ENCODE measurements around the gene PC. TPM values are rescaled to one million over a fixed set of nuclear protein-coding genes. Genes with fewer than 3 reads are reported as not detected.
A peak's percentile ranks its signal among the peaks of the same experiment; 100 is the strongest.

The PC gene
- polyA plus RNA-seq, 2 of the 4 experiments (the other 2 are of a cell fraction), result 14.2 to 45.9 TPM

GRCh38 chr11:66974724-66975404, 16.7 kb upstream of the PC start, which contains the start of gene C11orf86:
Gene C11orf86 (plus strand): TSS chr11:66975304. CDS start chr11:66975363, 59 bp downstream.
- 30% methylated on average over 10 of the region's 10 CpGs for WGBS (ENCODE audit: missing lambda C conversion rate)
- no peak for FAIRE-seq
- peak; percentile 55 to 57 for ATAC-seq
- peaks cover 70% of the 10 kb centered on the region for H3K4me1 ChIP-seq
- peak within 1 kb of the TSS; percentile 33 for H3K4me3 ChIP-seq
- peaks cover 17% of the 10 kb centered on the region for H3K9me3 ChIP-seq
- ChIA-PET CTCF (interaction anchor here (0.6 to 3.3 kb wide), 47 partner anchors 8 to 567 kb away, joined by 3 to 33 read pairs (median 9); partner anchors contain the start of genes PC, RCE1 and SYT12), POLR2A (interaction anchor here (1.2 to 2.0 kb wide), 3 partner anchors 92 to 131 kb away, joined by 3 to 7 read pairs (median 5); partner anchors contain the start of gene RCE1)
- H3K27ac ChIP-seq, result peak within 1 kb of the TSS; percentile 95 to 99
- H3K4me2 ChIP-seq, result peak within 1 kb of the TSS; percentile 78
- TF ChIP-seq MAFK (IDR thresholded peaks at IDR 0.05; ENCODE audit: partially characterized antibody) (no peak), SMC3 (IDR thresholded peaks at IDR 0.05) (peak; percentile 29; the same call in 1 of the 3 replicates), USF2 (IDR thresholded peaks at IDR 0.05) (no peak), CEBPB (IDR thresholded peaks at IDR 0.05) (peak in 1 of 2 experiments; percentile 45; a peak in 2 of 4 replicates), JUNB (IDR thresholded peaks at IDR 0.05) (peak; percentile 36; the same call in 1 of the 2 replicates), PHF8 (IDR thresholded peaks at IDR 0.05; ENCODE audit: borderline replicate concordance, low read depth) (no peak), ELK1 (IDR thresholded peaks at IDR 0.05; ENCODE audit: low read depth, low read length) (no peak), PBX3 (IDR thresholded peaks at IDR 0.05) (peak; percentile 57; the same call in 1 of the 2 replicates), E2F6 (IDR thresholded peaks at IDR 0.05; ENCODE audit: borderline replicate concordance, low read depth) (peak; percentile 55; the same call in 1 of the 2 replicates), ATOH8 (CRISPR knock-in tag; IDR thresholded peaks at IDR 0.05; ENCODE audit: low read depth) (0 out of 2 replicates have a peak, but pooled peaks have one; percentile 27), EP300 (IDR thresholded peaks at IDR 0.05) (peak in 1 of 2 experiments; percentile 77; a peak in 3 of 5 replicates), JUN (IDR thresholded peaks at IDR 0.05) (peak in 1 of 2 experiments; percentile 79; a peak in 2 of 5 replicates), GATA3 (IDR thresholded peaks at IDR 0.05; ENCODE audit: borderline replicate concordance) (peak; percentile 73; the same call in 1 of the 2 replicates), ESRRA (IDR thresholded peaks at IDR 0.05; ENCODE audit: borderline replicate concordance, low read length) (peak; percentile 95), FOSB (CRISPR knock-in tag; IDR thresholded peaks at IDR 0.05) (no peak), BHLHE40 (IDR thresholded peaks at IDR 0.05; ENCODE audit: low read depth, low read length) (no peak), HMGXB4 (CRISPR knock-in tag; IDR thresholded peaks at IDR 0.05; ENCODE audit: borderline replicate concordance) (no peak), RAD21 (conservative IDR thresholded peaks at IDR 0.05 in 1 of 2, IDR thresholded peaks at IDR 0.05 in 1 of 2) (peak; percentile 4 to 45; a peak in 3 of 5 replicates), FOSL2 (IDR thresholded peaks at IDR 0.05) (no peak), FOSL2 (CRISPR knock-in tag; IDR thresholded peaks at IDR 0.05) (peak; percentile 58; the same call in 1 of the 2 replicates), MAX (IDR thresholded peaks at IDR 0.05) (peak; percentile 75)
- DNase-seq (ENCODE audit: low read depth in 1 of 2, low spot score in 1 of 2), result peak in 1 of 2 experiments; percentile 85
